Adrenal gland (tissue), 5 donors: ENCODE measurements around the gene PPP1R9A.

Experiments
- POLR2A ChIP-seq, 2 donors: fragments of 450-650 bp; IDR thresholded peaks; one replicate each; pipeline ENCODE4 v1.6.1; 2017; ENCODE audit warnings: antibody characterized with exemption in 2 of 2, mild to moderate bottlenecking in 2 of 2, moderate library complexity in 1 of 2
- TF ChIP-seq, protein P1 (sequence below), 6 experiments: fragments of 450-650 bp in 4 of 6; fragments of 200-600 bp in 2 of 6; sonication (generic) in 1 of 6; IDR thresholded peaks; 1 replicate in 5 of 6; 2 replicates in 1 of 6; pipeline versions ENCODE4 v1.5.1 to v1.8.0; 2016 to 2021; ENCODE audit warnings: antibody characterized with exemption in 6 of 6, mild to moderate bottlenecking in 2 of 6, moderate library complexity in 1 of 6
- donor health status: DM: no; HTN: no; CAD: no.

DNA sequence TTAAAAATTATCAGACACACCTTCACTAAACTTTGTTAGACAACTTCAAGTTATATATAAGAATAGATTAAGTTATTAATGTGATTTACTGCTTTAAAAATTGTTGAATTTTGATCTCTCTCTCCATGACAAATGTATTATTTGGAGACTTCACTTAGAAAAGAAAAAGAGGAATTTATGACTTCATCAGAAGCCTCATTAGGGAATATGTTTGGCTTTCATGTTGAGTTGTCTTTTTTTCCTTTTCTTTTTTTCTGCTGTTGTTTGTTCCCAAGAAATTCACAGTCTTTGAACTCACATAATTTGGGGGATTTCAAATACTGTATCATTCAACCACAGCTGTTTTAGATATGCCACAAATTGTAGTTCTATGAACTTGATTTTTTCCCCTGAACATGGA lies 149.5 kb downstream of the PPP1R9A start:
- TF ChIP-seq, protein P1, sequence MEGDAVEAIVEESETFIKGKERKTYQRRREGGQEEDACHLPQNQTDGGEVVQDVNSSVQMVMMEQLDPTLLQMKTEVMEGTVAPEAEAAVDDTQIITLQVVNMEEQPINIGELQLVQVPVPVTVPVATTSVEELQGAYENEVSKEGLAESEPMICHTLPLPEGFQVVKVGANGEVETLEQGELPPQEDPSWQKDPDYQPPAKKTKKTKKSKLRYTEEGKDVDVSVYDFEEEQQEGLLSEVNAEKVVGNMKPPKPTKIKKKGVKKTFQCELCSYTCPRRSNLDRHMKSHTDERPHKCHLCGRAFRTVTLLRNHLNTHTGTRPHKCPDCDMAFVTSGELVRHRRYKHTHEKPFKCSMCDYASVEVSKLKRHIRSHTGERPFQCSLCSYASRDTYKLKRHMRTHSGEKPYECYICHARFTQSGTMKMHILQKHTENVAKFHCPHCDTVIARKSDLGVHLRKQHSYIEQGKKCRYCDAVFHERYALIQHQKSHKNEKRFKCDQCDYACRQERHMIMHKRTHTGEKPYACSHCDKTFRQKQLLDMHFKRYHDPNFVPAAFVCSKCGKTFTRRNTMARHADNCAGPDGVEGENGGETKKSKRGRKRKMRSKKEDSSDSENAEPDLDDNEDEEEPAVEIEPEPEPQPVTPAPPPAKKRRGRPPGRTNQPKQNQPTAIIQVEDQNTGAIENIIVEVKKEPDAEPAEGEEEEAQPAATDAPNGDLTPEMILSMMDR (IDR thresholded peaks at IDR 0.05), result no peak
- no peak for TF ChIP-seq POLR2A (IDR thresholded peaks at IDR 0.05)
